ENCODE measurements around the gene C11orf24. TPM values are rescaled to one million over a fixed set of nuclear protein-coding genes. Genes with fewer than 3 reads are reported as not detected.

Gene C11orf24
- total and polyA plus RNA-seq, 2 of the 4 experiments (the other 2 are of a cell fraction) = 42.5 to 135 TPM

DNA sequence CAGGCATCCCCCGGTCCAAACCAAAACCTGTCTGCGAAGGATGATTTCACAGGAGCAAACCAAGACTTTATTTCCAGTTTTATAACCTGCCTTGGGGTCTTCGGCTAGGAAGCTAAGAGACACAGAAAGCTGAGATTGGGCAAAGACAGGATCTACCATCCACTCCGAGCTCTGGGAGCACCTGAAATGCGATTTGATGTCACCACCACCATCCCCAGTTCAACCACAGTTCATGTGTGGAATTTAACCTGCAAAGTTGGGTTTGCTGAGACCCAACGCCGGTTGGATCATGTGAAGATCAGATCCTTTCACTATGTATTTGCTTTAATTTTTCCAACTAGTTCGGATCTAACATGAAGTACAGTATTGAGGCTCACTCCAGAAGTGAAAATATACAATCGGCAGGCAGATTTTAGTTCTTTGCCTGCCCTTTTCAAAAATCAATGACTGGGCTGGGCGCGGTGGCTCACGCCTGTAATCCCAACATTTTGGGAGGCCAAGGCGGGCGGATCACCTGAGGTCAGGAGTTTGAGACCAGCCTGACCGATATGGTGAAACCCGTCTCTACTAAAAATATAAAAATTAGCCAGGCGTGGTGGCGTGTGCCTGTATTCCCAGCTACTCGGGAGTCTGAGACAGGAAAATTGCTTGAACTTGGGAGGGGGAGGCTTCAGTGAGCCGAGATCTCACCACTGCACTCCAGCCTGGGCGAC, 1.4 kb upstream of the C11orf24 start:
- WGBS, 2 experiments (ENCODE audit: extremely low coverage in 2 of 2, insufficient read length in 1 of 2) = 96% methylated on average over 9 of the region's 21 CpGs; no CpG with 5 or more reads in 1 of the 2 experiments
- ATAC-seq (ENCODE audit: low read depth) = no peak
- H2BK20ac ChIP-seq (ENCODE audit: low read depth, low read length) = no peak overlapping the region; the same call in 1 of the 2 replicates
- H4K5ac ChIP-seq (ENCODE audit: low read depth, low read length) = no peak overlapping the region
- peak overlapping the region; percentile 52 for H3K23ac ChIP-seq (ENCODE audit: low read depth, low read length)
- POLR2A ChIA-PET (ENCODE audit: unreplicated experiment) = no interaction called here
- no peak overlapping the region for H3K4me2 ChIP-seq (ENCODE audit: low read depth, low read length)
- no peak overlapping the region for H3K56ac ChIP-seq (ENCODE audit: extremely low read depth, insufficient read depth, low read length)
- no peaks in the 10 kb centered on the region; the same call in 1 of the 2 replicates for H3K9me3 ChIP-seq (ENCODE audit: control insufficient read depth, insufficient read depth, low read length)
- intact Hi-C loops (cut with micrococcal nuclease) = no loop called here
- dilution Hi-C loops (cut with HindIII; ENCODE audit: low sequenced_read_pairs, unreplicated experiment) = no loop called here
- no peak overlapping the region for H3K18ac ChIP-seq (ENCODE audit: low read depth, low read length)
- H3K4me1 ChIP-seq (ENCODE audit: control insufficient read depth, insufficient read depth, low read length) = peaks cover 10% of the 10 kb centered on the region
- no TSS peak for BruUV-seq (replicated peaks)
- H4K20me1 ChIP-seq (ENCODE audit: insufficient read depth, low read length) = peaks cover 28% of the 10 kb centered on the region
- CTCF ChIA-PET = no interaction called here
- no peak overlapping the region for H2BK120ac ChIP-seq (ENCODE audit: low read depth, low read length)
- peak overlapping the region in 1 of 2 experiments; percentile 22; a peak in 1 of 4 replicates for H4K8ac ChIP-seq (ENCODE audit: low read depth in 2 of 2, low read length in 2 of 2)
- DNase-seq = no peak
- no peak overlapping the region for H2AFZ ChIP-seq (replicated peaks; ENCODE audit: low read length, poor library complexity)
- peaks cover 16% of the 10 kb centered on the region for H3K9me1 ChIP-seq (ENCODE audit: insufficient read depth, low read length)
- no peak overlapping the region for H4K91ac ChIP-seq (ENCODE audit: insufficient read depth, low read depth, low read length)
- peak overlapping the region; percentile 25; the same call in 1 of the 2 replicates for H3K4ac ChIP-seq (ENCODE audit: low read depth, low read length)
- TF ChIP-seq CHD1 (IDR thresholded peaks at IDR 0.05; ENCODE audit: low read depth, low read length) = no peak
- TF ChIP-seq POLR2A (IDR thresholded peaks at IDR 0.05; ENCODE audit: low read depth, low read length) = no peak
- H3K14ac ChIP-seq (replicated peaks; ENCODE audit: low read depth, low read length) = peak overlapping the region; percentile 48; the same call in 1 of the 2 replicates
- H3K79me1 ChIP-seq (ENCODE audit: low read depth in 1 of 2, low read length in 2 of 2) = peaks cover 17 to 37% of the 10 kb centered on the region in 2 experiments
- H3K27ac ChIP-seq (ENCODE audit: insufficient read depth, low read length) = no peak overlapping the region
- H2AK9ac ChIP-seq (replicated peaks; ENCODE audit: low read depth, low read length, poor library complexity) = peak overlapping the region; percentile 53
- H3K36me3 ChIP-seq (ENCODE audit: control insufficient read depth, insufficient read depth, low read length) = no peaks in the 10 kb centered on the region; the same call in 1 of the 2 replicates
- H3K4me3 ChIP-seq (ENCODE audit: insufficient read depth, low read depth, low read length) = no peak overlapping the region
- peak overlapping the region; percentile 54; the same call in 1 of the 2 replicates for H2AK5ac ChIP-seq (ENCODE audit: low read depth, low read length)
- H2BK5ac ChIP-seq (ENCODE audit: low read depth, low read length, poor library complexity, severe bottlenecking) = no peak overlapping the region
- H3K27me3 ChIP-seq (ENCODE audit: control insufficient read depth, insufficient read depth, low read length) = no peaks in the 10 kb centered on the region
- 0 out of 3 replicates have a peak overlapping the region, but pooled peaks have one; percentile 37 for H2BK15ac ChIP-seq (ENCODE audit: low read depth, low read length)
- in situ Hi-C loops (cut with MboI; ENCODE audit: low sequenced_read_pairs) = no loop called here
- H3K9ac ChIP-seq (ENCODE audit: low read depth, low read length) = no peak overlapping the region
